Endothelial cell (in vitro differentiated cells): Measurements from ENCODE around the gene PM20D2. TPM values are rescaled to one million over a fixed set of nuclear protein-coding genes. Genes with fewer than 3 reads are reported as not detected.

Source experiments
- DNase-seq: peaks from one replicate; pipeline ENCODE4 v3.0.0; 2021; ENCODE audit warnings: low spot score
- H3K27ac Mint-ChIP-seq: one replicate; pipeline ENCODE4 v1.8.0; 2021; ENCODE audit warnings: mixed read lengths, inconsistent platforms; ENCODE audit not compliant: unreplicated experiment
- H3K27me3 Mint-ChIP-seq: one replicate; pipeline ENCODE4 v1.8.0; 2021; ENCODE audit warnings: mild to moderate bottlenecking, moderate library complexity, mixed read lengths, inconsistent platforms; ENCODE audit not compliant: unreplicated experiment
- H3K36me3 Mint-ChIP-seq: one replicate; pipeline ENCODE4 v1.8.0; 2021; ENCODE audit warnings: mild to moderate bottlenecking, low read depth, mixed read lengths, inconsistent platforms; ENCODE audit not compliant: unreplicated experiment
- H3K4me1 Mint-ChIP-seq: one replicate; pipeline ENCODE4 v1.8.0; 2021; ENCODE audit warnings: mild to moderate bottlenecking, mixed read lengths, inconsistent platforms; ENCODE audit not compliant: unreplicated experiment
- H3K4me3 Mint-ChIP-seq: one replicate; pipeline ENCODE4 v1.8.0; 2021; ENCODE audit warnings: mild to moderate bottlenecking, mixed read lengths, inconsistent platforms; ENCODE audit not compliant: unreplicated experiment
- H3K9me3 Mint-ChIP-seq: one replicate; pipeline ENCODE4 v1.8.0; 2021; ENCODE audit warnings: mixed read lengths, inconsistent platforms; ENCODE audit not compliant: unreplicated experiment
- CTCF ChIP-seq: fragments of 200-600 bp; sonication (generic); IDR thresholded peaks from one replicate; pipeline ENCODE4 v1.5.0; 2021; ENCODE audit warnings: antibody characterized with exemption; ENCODE audit not compliant: unreplicated experiment
- total RNA-seq: library from RNA; stranded (reverse); fragmentation: NEBNext Ultra II Directional; extraction: Animal tissue kit (Norgen Biotek cat#: 25700); gene quantifications from one replicate; pipeline ENCODE4 v1.2.1, GENCODE V29; 2021; ENCODE audit not compliant: unreplicated experiment

PM20D2 gene
- total RNA-seq, 1 donor from 2014 or later: 1.3 TPM

GRCh38 chr6:89116702-89117101, 29.2 kb upstream of the PM20D2 start:
- Mint-ChIP-seq H3K4me3 (peak overlapping the region; percentile 94), H3K36me3 (peaks cover 4% of the 10 kb centered on the region), H3K27ac (no peak overlapping the region), H3K4me1 (peaks cover 6% of the 10 kb centered on the region), H3K9me3 (no peaks in the 10 kb centered on the region), H3K27me3 (peaks cover 4% of the 10 kb centered on the region)
- no peak for TF ChIP-seq CTCF
- DNase-seq: no peak

DNA sequence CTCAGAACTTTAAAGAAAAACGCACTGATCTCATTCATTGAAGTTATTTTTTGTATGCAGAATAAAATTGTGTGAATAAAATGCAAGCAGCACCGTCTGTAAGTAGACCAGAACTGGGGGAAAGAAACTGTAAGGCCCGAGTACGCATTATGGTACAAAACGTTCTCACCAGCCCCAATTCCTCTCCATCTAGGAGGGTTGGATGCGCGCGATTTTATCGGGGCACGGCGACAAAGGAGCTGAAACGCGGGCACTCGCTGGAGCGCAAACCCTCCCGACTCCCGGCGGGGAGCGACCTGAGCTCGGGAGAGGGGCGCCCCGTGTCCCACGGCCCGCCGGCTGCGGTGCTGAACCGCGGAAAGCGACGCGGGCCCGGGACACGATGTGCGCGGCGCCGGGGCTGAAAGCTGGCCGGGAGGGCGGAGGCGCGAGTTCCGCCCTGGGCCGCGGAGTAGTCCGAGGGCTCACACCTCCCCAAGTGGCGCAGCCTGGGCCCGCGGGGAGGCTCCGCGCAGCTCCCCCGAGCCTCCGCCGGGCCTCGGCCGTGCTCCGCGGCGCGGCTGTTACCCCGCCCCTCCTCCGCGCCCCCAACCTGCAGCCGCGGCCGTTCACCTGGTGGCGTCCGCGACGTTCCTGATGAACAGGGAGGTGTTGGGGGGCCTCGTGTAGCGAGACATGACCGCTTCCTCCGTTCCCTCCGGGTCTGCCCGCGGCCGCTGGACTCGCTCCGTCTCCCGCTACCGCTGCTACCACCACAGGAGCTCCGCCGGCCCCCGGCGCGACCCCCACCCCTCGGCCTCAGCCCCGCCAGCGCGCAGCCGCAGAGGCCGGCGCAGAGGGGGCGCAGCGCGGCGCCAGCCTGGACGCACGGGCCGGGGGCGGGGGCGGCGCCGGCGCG, 28.4 kb upstream of the PM20D2 start, which contains the start of gene SRSF12:
Gene SRSF12, minus strand, starts transcription at position 861 of the 898 bp plus-strand sequence. Its CDS starts 184 bp downstream, at position 677.
- H3K4me1 Mint-ChIP-seq: peaks cover 6% of the 10 kb centered on the region
- peak within 1 kb of the TSS; percentile 37 for H3K27ac Mint-ChIP-seq
- no peak for TF ChIP-seq CTCF
- DNase-seq: peak; percentile 43
- no peaks in the 10 kb centered on the region for H3K9me3 Mint-ChIP-seq
- peaks cover 4% of the 10 kb centered on the region for H3K27me3 Mint-ChIP-seq
- peak within 1 kb of the TSS; percentile 94 for H3K4me3 Mint-ChIP-seq
- peaks cover 4% of the 10 kb centered on the region for H3K36me3 Mint-ChIP-seq

GRCh38 chr6:89118931-89119330, 26.9 kb upstream of the PM20D2 start:
- no peak for TF ChIP-seq CTCF
- H3K9me3 Mint-ChIP-seq: no peaks in the 10 kb centered on the region
- DNase-seq: no peak
- peaks cover 6% of the 10 kb centered on the region for H3K4me1 Mint-ChIP-seq
- H3K27ac Mint-ChIP-seq: no peak overlapping the region
- H3K4me3 Mint-ChIP-seq: peak overlapping the region; percentile 83
- H3K27me3 Mint-ChIP-seq: peaks cover 4% of the 10 kb centered on the region
- peaks cover 4% of the 10 kb centered on the region for H3K36me3 Mint-ChIP-seq

DNA sequence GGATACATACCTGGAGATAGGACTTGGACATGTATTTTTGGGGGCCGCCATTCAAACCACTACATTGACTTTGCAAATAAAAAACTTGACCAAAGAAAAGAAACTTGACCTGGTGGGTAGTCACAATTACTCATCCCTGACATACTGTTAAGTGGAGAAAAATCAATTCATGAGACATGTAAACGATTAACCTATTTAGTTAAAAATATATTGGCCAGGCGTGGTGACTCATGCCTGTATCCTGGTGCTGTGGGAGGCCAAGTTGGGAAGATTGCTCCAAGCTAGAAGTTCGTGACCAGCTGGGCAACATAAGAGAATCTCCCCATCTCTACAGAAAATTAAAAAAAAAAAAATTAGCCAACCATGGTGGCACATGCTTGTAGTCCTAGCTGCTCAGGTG, 25.5 kb upstream of the PM20D2 start:
- Mint-ChIP-seq H3K4me1 (peaks cover 6% of the 10 kb centered on the region), H3K4me3 (no peak overlapping the region), H3K27me3 (peaks cover 4% of the 10 kb centered on the region), H3K9me3 (no peaks in the 10 kb centered on the region), H3K27ac (no peak overlapping the region), H3K36me3 (peaks cover 4% of the 10 kb centered on the region)
- no peak for DNase-seq
- no peak for TF ChIP-seq CTCF

GRCh38 chr6:89121934-89122333, 23.9 kb upstream of the PM20D2 start:
- no peaks in the 10 kb centered on the region for H3K9me3 Mint-ChIP-seq
- H3K4me3 Mint-ChIP-seq: no peak overlapping the region
- TF ChIP-seq CTCF: no peak
- H3K36me3 Mint-ChIP-seq: peaks cover 4% of the 10 kb centered on the region
- no peak for DNase-seq
- no peak overlapping the region for H3K27ac Mint-ChIP-seq
- H3K27me3 Mint-ChIP-seq: peaks cover 4% of the 10 kb centered on the region
- peaks cover 3% of the 10 kb centered on the region for H3K4me1 Mint-ChIP-seq
